Mesendoderm (in vitro differentiated cells): ENCODE data around the gene MSL2.

Experiments
- DNase-seq: peaks from one replicate; pipeline ENCODE4 v3.0.0; 2013
- H2AK5ac ChIP-seq: 2 replicates; pipeline ENCODE4 v1.6.1; 2013; ENCODE audit warnings: low read length, inconsistent platforms
- H2BK120ac ChIP-seq: 2 replicates; pipeline ENCODE4 v1.6.1; 2013; ENCODE audit warnings: low read depth, mild to moderate bottlenecking, low read length, moderate library complexity, mixed read lengths
- H2BK15ac ChIP-seq: replicated peaks from 2 replicates; pipeline ENCODE4 v1.6.1; 2013; ENCODE audit warnings: low read depth, mild to moderate bottlenecking, moderate library complexity
- H2BK5ac ChIP-seq: 2 replicates; pipeline ENCODE4 v1.6.1; 2013; ENCODE audit warnings: low read length, inconsistent platforms
- H3K18ac ChIP-seq: 2 replicates; pipeline ENCODE4 v1.6.1; 2013; ENCODE audit warnings: mild to moderate bottlenecking, low read length, mixed read lengths
- H3K23ac ChIP-seq: one replicate; pipeline ENCODE4 v1.6.1; 2013; ENCODE audit warnings: low read length
- H3K27ac ChIP-seq: 2 replicates; pipeline ENCODE4 v1.5.1; 2013; ENCODE audit warnings: low read depth, mild to moderate bottlenecking, inconsistent platforms, low read length, moderate library complexity
- H3K27me3 ChIP-seq: 2 replicates; pipeline ENCODE4 v1.6.1; 2013; ENCODE audit warnings: low read length, control low read depth, mild to moderate bottlenecking, inconsistent platforms; ENCODE audit not compliant: insufficient read depth, poor library complexity
- H3K36me3 ChIP-seq: 2 replicates; pipeline ENCODE4 v1.6.1; 2013; ENCODE audit warnings: low read length, inconsistent platforms; ENCODE audit not compliant: control insufficient read depth, insufficient read depth
- H3K4ac ChIP-seq: one replicate; pipeline ENCODE4 v1.6.1; 2013; ENCODE audit warnings: low read depth, mild to moderate bottlenecking, low read length, moderate library complexity
- H3K4me1 ChIP-seq: 2 replicates; pipeline ENCODE4 v1.6.1; 2013; ENCODE audit warnings: low read depth, low read length, inconsistent platforms; ENCODE audit not compliant: control insufficient read depth
- H3K4me2 ChIP-seq: 2 replicates; pipeline ENCODE4 v1.6.1; 2013; ENCODE audit warnings: low read length
- H3K4me3 ChIP-seq: 2 replicates; pipeline ENCODE4 v1.5.1; 2013; ENCODE audit warnings: mild to moderate bottlenecking, low read length
- H3K56ac ChIP-seq: one replicate; pipeline ENCODE4 v1.6.1; 2013; ENCODE audit warnings: low read length
- H3K79me1 ChIP-seq: 2 replicates; pipeline ENCODE4 v1.6.1; 2013; ENCODE audit warnings: low read length, inconsistent platforms
- H3K79me2 ChIP-seq: 2 replicates; pipeline ENCODE4 v1.6.1; 2013; ENCODE audit warnings: mild to moderate bottlenecking, low read length; ENCODE audit not compliant: control insufficient read depth, insufficient read depth
- H3K9ac ChIP-seq: 2 replicates; pipeline ENCODE4 v1.6.1; 2013; ENCODE audit warnings: low read length, inconsistent platforms
- H4K5ac ChIP-seq: one replicate; pipeline ENCODE4 v1.6.1; 2013; ENCODE audit warnings: low read length
- H4K8ac ChIP-seq: one replicate; pipeline ENCODE4 v1.6.1; 2013; ENCODE audit warnings: low read depth, mild to moderate bottlenecking, control low read depth, low read length, moderate library complexity
- WGBS: extraction: QIAGEN DNeasy Blood & Tissue Kit; methylation state at CpG from one replicate; pipeline ENCODE4 v1.1.7; 2013; ENCODE audit warnings: low lambda C conversion rate, missing lambda C conversion rate; ENCODE audit not compliant: insufficient coverage; ENCODE audit errors: extremely low coverage; 5-methylcytosine and 5-hydroxymethylcytosine counted together

The MSL2 gene

GRCh38 chr3:136109499-136109898 lies 86.6 kb downstream of the MSL2 start:
- no peak overlapping the region for H2BK120ac ChIP-seq
- no CpG with 5 or more reads among the region's 1 CpG for WGBS

GRCh38 chr3:136106101-136106500 lies 90.0 kb downstream of the MSL2 start:
- DNase-seq: no peak
- H2BK120ac ChIP-seq: no peak overlapping the region
- H2BK5ac ChIP-seq: no peak overlapping the region
- no peak overlapping the region for H3K27ac ChIP-seq
- H4K8ac ChIP-seq: no peak overlapping the region
- H3K36me3 ChIP-seq: no peaks in the 10 kb centered on the region
- H3K4ac ChIP-seq: no peak overlapping the region
- H3K27me3 ChIP-seq: no peaks in the 10 kb centered on the region
- H3K4me2 ChIP-seq: no peak overlapping the region
- H3K9ac ChIP-seq: no peak overlapping the region
- no peak overlapping the region for H3K4me3 ChIP-seq
- no peaks in the 10 kb centered on the region for H3K79me1 ChIP-seq
- no peaks in the 10 kb centered on the region for H3K4me1 ChIP-seq
- no peak overlapping the region for H2AK5ac ChIP-seq
- no CpG with 5 or more reads among the region's 6 CpGs for WGBS
- no peak overlapping the region for H2BK15ac ChIP-seq
- H3K79me2 ChIP-seq: no peaks in the 10 kb centered on the region
- no peak overlapping the region for H3K23ac ChIP-seq
- H3K56ac ChIP-seq: no peak overlapping the region
- no peak overlapping the region for H4K5ac ChIP-seq
- H3K18ac ChIP-seq: no peak overlapping the region

More at GRCh38 chr3:136109499-136109898, 86.6 kb downstream of the MSL2 start:
- H3K27ac ChIP-seq: no peak overlapping the region
- no peak overlapping the region for H3K4me2 ChIP-seq
- H3K56ac ChIP-seq: no peak overlapping the region
- no peak overlapping the region for H2BK15ac ChIP-seq
- no peaks in the 10 kb centered on the region for H3K36me3 ChIP-seq
- DNase-seq: no peak
- H3K4me1 ChIP-seq: no peaks in the 10 kb centered on the region
- H3K4ac ChIP-seq: no peak overlapping the region
- no peak overlapping the region for H2AK5ac ChIP-seq
- H2BK5ac ChIP-seq: no peak overlapping the region
- no peaks in the 10 kb centered on the region for H3K79me2 ChIP-seq
- H4K5ac ChIP-seq: no peak overlapping the region
- no peak overlapping the region for H4K8ac ChIP-seq
- H3K9ac ChIP-seq: no peak overlapping the region
- no peak overlapping the region for H3K18ac ChIP-seq
- H3K23ac ChIP-seq: no peak overlapping the region
- H3K27me3 ChIP-seq: no peaks in the 10 kb centered on the region
- no peak overlapping the region for H3K4me3 ChIP-seq
- no peaks in the 10 kb centered on the region for H3K79me1 ChIP-seq

- H3K9ac ChIP-seq: no peak overlapping the region
- no peak overlapping the region for H3K18ac ChIP-seq
- DNase-seq: peak; percentile 0
- no peak overlapping the region for H4K8ac ChIP-seq
- no peaks in the 10 kb centered on the region for H3K79me2 ChIP-seq
- no peaks in the 10 kb centered on the region for H3K36me3 ChIP-seq
- WGBS: no CpG with 5 or more reads among the region's 4 CpGs
- H3K56ac ChIP-seq: no peak overlapping the region
- no peak overlapping the region for H3K4ac ChIP-seq
- no peak overlapping the region for H3K4me3 ChIP-seq
- H3K27me3 ChIP-seq: no peaks in the 10 kb centered on the region
- H2BK120ac ChIP-seq: no peak overlapping the region
- H3K79me1 ChIP-seq: no peaks in the 10 kb centered on the region
- H3K4me2 ChIP-seq: no peak overlapping the region
- H2BK15ac ChIP-seq: no peak overlapping the region
- H3K4me1 ChIP-seq: no peaks in the 10 kb centered on the region
- no peak overlapping the region for H4K5ac ChIP-seq
- no peak overlapping the region for H3K27ac ChIP-seq
- H3K23ac ChIP-seq: no peak overlapping the region
- no peak overlapping the region for H2AK5ac ChIP-seq
- no peak overlapping the region for H2BK5ac ChIP-seq
Observed at GRCh38 chr3:136105044-136105443, 91.1 kb downstream of the MSL2 start.
